ENCODE data around the gene TAF6. TPM values are rescaled to one million over a fixed set of nuclear protein-coding genes. Genes with fewer than 3 reads are reported as not detected.
A peak's percentile ranks its signal among the peaks of the same experiment; 100 is the strongest.

Gene TAF6
- 47.1 TPM for total RNA-seq
- 10 to 100 TPM; 17.9 to 24.5 (median 21.9) TPM for polyA plus RNA-seq

- H3K9me3 ChIP-seq (ENCODE audit: control insufficient read depth in 2 of 2, low read length in 2 of 2): no peaks in the 10 kb centered on the region
- H3K36me3 Mint-ChIP-seq: no peaks in the 10 kb centered on the region
- H3K27ac Mint-ChIP-seq: peak within 1 kb of the TSS; percentile 97 to 100 (median 98)
- H3K27ac ChIP-seq (ENCODE audit: insufficient read depth, low read length, poor library complexity, severe bottlenecking): peak within 1 kb of the TSS; percentile 95
- peaks cover 0 to 32% (median 15%) of the 10 kb centered on the region in 4 donors for H3K4me1 Mint-ChIP-seq
- DNase-seq (peak; percentile 92 to 96 (median 95)), ATAC-seq (ENCODE audit: low read depth in 2 of 2) (peak; percentile 64 to 71)
- H3K27me3 Mint-ChIP-seq: peaks cover 5% of the 10 kb centered on the region
- no peaks in the 10 kb centered on the region for H3K27me3 ChIP-seq (ENCODE audit: control insufficient read depth, insufficient read depth, low read length)
- H3K4me1 ChIP-seq (ENCODE audit: control insufficient read depth, insufficient read depth, low read length, poor library complexity, severe bottlenecking): peaks cover 24% of the 10 kb centered on the region
- H3K4me3 ChIP-seq (ENCODE audit: low read depth, low read length): peak within 1 kb of the TSS; percentile 95
- peak within 1 kb of the TSS; percentile 95 to 99 (median 98) for H3K4me3 Mint-ChIP-seq
- peaks cover 5% of the 10 kb centered on the region for H3K36me3 ChIP-seq (ENCODE audit: control insufficient read depth, insufficient read depth, low read length)
- H3K9me3 Mint-ChIP-seq: no peaks in the 10 kb centered on the region
Measured at GRCh38 chr7:100119072-100119969, at the start of gene TAF6, which contains the start of gene CNPY4. TSS of gene TAF6 (minus strand) at chr7:100119358. CDS start at chr7:100114209, 5,149 bp downstream. TSS of gene CNPY4 (plus strand) at chr7:100119634. CDS start at chr7:100119745, 111 bp downstream.

GRCh38 chr7:100167912-100168323, 48.8 kb upstream of the TAF6 start:
- peak overlapping the region; percentile 85 to 98 (median 91) for H3K4me3 Mint-ChIP-seq
- H3K27ac ChIP-seq (ENCODE audit: insufficient read depth, low read length, poor library complexity, severe bottlenecking): peak overlapping the region; percentile 72
- DNase-seq: no peak
- no peaks in the 10 kb centered on the region for H3K36me3 Mint-ChIP-seq
- H3K4me1 Mint-ChIP-seq: peaks cover 11 to 82% (median 56%) of the 10 kb centered on the region in 4 donors
- H3K9me3 Mint-ChIP-seq: peaks cover 0 to 3% (median 0%) of the 10 kb centered on the region in 7 donors
- peak overlapping the region; percentile 97 to 100 (median 98) for H3K27ac Mint-ChIP-seq
- no peaks in the 10 kb centered on the region for H3K36me3 ChIP-seq (ENCODE audit: control insufficient read depth, insufficient read depth, low read length)
- peaks cover 50% of the 10 kb centered on the region for H3K27me3 Mint-ChIP-seq
- ATAC-seq (ENCODE audit: low read depth in 2 of 2): no peak
- no peaks in the 10 kb centered on the region for H3K9me3 ChIP-seq (ENCODE audit: control insufficient read depth in 2 of 2, low read length in 2 of 2)
- peak overlapping the region; percentile 74 for H3K4me3 ChIP-seq (ENCODE audit: low read depth, low read length)
- H3K4me1 ChIP-seq (ENCODE audit: control insufficient read depth, insufficient read depth, low read length, poor library complexity, severe bottlenecking): peaks cover 89% of the 10 kb centered on the region
- H3K27me3 ChIP-seq (ENCODE audit: control insufficient read depth, insufficient read depth, low read length): no peaks in the 10 kb centered on the region

- H3K4me3 Mint-ChIP-seq: peak overlapping the region; percentile 85 to 98 (median 91)
- peak overlapping the region; percentile 72 for H3K27ac ChIP-seq (ENCODE audit: insufficient read depth, low read length, poor library complexity, severe bottlenecking)
- H3K27me3 Mint-ChIP-seq: peaks cover 50% of the 10 kb centered on the region
- peak overlapping the region; percentile 74 for H3K4me3 ChIP-seq (ENCODE audit: low read depth, low read length)
- no peaks in the 10 kb centered on the region for H3K36me3 ChIP-seq (ENCODE audit: control insufficient read depth, insufficient read depth, low read length)
- H3K36me3 Mint-ChIP-seq: no peaks in the 10 kb centered on the region
- peaks cover 11 to 89% (median 60%) of the 10 kb centered on the region in 4 donors for H3K4me1 Mint-ChIP-seq
- no peaks in the 10 kb centered on the region for H3K9me3 ChIP-seq (ENCODE audit: control insufficient read depth in 2 of 2, low read length in 2 of 2)
- ATAC-seq (ENCODE audit: low read depth in 2 of 2) (no peak), DNase-seq (no peak)
- H3K4me1 ChIP-seq (ENCODE audit: control insufficient read depth, insufficient read depth, low read length, poor library complexity, severe bottlenecking): peaks cover 94% of the 10 kb centered on the region
- peaks cover 0 to 3% (median 0%) of the 10 kb centered on the region in 7 donors for H3K9me3 Mint-ChIP-seq
- peak overlapping the region; percentile 97 to 100 (median 98) for H3K27ac Mint-ChIP-seq
- H3K27me3 ChIP-seq (ENCODE audit: control insufficient read depth, insufficient read depth, low read length): no peaks in the 10 kb centered on the region
Measured at GRCh38 chr7:100166970-100167911, 48.1 kb upstream of the TAF6 start.

- peaks cover 0 to 3% (median 0%) of the 10 kb centered on the region in 7 donors for H3K9me3 Mint-ChIP-seq
- DNase-seq (peak in 2 of 3 donors; percentile 52 to 87), ATAC-seq (ENCODE audit: low read depth in 2 of 2) (peak; percentile 62 to 65)
- Histone ChIP-seq H3K4me1 (ENCODE audit: control insufficient read depth, insufficient read depth, low read length, poor library complexity, severe bottlenecking) (peaks cover 86% of the 10 kb centered on the region), H3K9me3 (ENCODE audit: control insufficient read depth in 2 of 2, low read length in 2 of 2) (no peaks in the 10 kb centered on the region), H3K4me3 (ENCODE audit: low read depth, low read length) (peak overlapping the region; percentile 41), H3K27me3 (ENCODE audit: control insufficient read depth, insufficient read depth, low read length) (no peaks in the 10 kb centered on the region), H3K36me3 (ENCODE audit: control insufficient read depth, insufficient read depth, low read length) (no peaks in the 10 kb centered on the region), H3K27ac (ENCODE audit: insufficient read depth, low read length, poor library complexity, severe bottlenecking) (peak overlapping the region; percentile 72)
- peak overlapping the region; percentile 97 to 100 (median 98) for H3K27ac Mint-ChIP-seq
- no peaks in the 10 kb centered on the region for H3K36me3 Mint-ChIP-seq
- peaks cover 50% of the 10 kb centered on the region for H3K27me3 Mint-ChIP-seq
- H3K4me3 Mint-ChIP-seq: peak overlapping the region; percentile 85 to 98 (median 91)
- peaks cover 11 to 91% (median 63%) of the 10 kb centered on the region in 4 donors for H3K4me1 Mint-ChIP-seq
Measured at GRCh38 chr7:100166317-100166940, 47.3 kb upstream of the TAF6 start.

GRCh38 chr7:100163871-100164270, 44.7 kb upstream of the TAF6 start:
- Mint-ChIP-seq H3K4me1 (peaks cover 11 to 90% (median 58%) of the 10 kb centered on the region in 4 donors), H3K9me3 (peaks cover 0 to 3% (median 0%) of the 10 kb centered on the region in 7 donors), H3K27me3 (peaks cover 33% of the 10 kb centered on the region), H3K4me3 (peak overlapping the region; percentile 67 to 95 (median 86)), H3K27ac (peak overlapping the region; percentile 74 to 86 (median 84)), H3K36me3 (no peaks in the 10 kb centered on the region)
- no peaks in the 10 kb centered on the region for H3K27me3 ChIP-seq (ENCODE audit: control insufficient read depth, insufficient read depth, low read length)
- H3K27ac ChIP-seq (ENCODE audit: insufficient read depth, low read length, poor library complexity, severe bottlenecking): peak overlapping the region; percentile 68
- peak overlapping the region; percentile 66 for H3K4me3 ChIP-seq (ENCODE audit: low read depth, low read length)
- ATAC-seq (ENCODE audit: low read depth in 2 of 2) (no peak), DNase-seq (no peak)
- peaks cover 65% of the 10 kb centered on the region for H3K4me1 ChIP-seq (ENCODE audit: control insufficient read depth, insufficient read depth, low read length, poor library complexity, severe bottlenecking)
- no peaks in the 10 kb centered on the region for H3K36me3 ChIP-seq (ENCODE audit: control insufficient read depth, insufficient read depth, low read length)
- H3K9me3 ChIP-seq (ENCODE audit: control insufficient read depth in 2 of 2, low read length in 2 of 2): no peaks in the 10 kb centered on the region

GRCh38 chr7:100163006-100163531, 43.9 kb upstream of the TAF6 start:
- Mint-ChIP-seq H3K4me3 (peak overlapping the region; percentile 67 to 95 (median 86)), H3K27me3 (peaks cover 25% of the 10 kb centered on the region), H3K36me3 (no peaks in the 10 kb centered on the region), H3K4me1 (peaks cover 11 to 86% (median 50%) of the 10 kb centered on the region in 4 donors), H3K9me3 (peaks cover 0 to 3% (median 0%) of the 10 kb centered on the region in 7 donors), H3K27ac (peak overlapping the region; percentile 84 to 100 (median 86))
- Histone ChIP-seq H3K27me3 (ENCODE audit: control insufficient read depth, insufficient read depth, low read length) (no peaks in the 10 kb centered on the region), H3K4me1 (ENCODE audit: control insufficient read depth, insufficient read depth, low read length, poor library complexity, severe bottlenecking) (peaks cover 60% of the 10 kb centered on the region), H3K36me3 (ENCODE audit: control insufficient read depth, insufficient read depth, low read length) (no peaks in the 10 kb centered on the region), H3K4me3 (ENCODE audit: low read depth, low read length) (peak overlapping the region; percentile 66), H3K27ac (ENCODE audit: insufficient read depth, low read length, poor library complexity, severe bottlenecking) (peak overlapping the region; percentile 68), H3K9me3 (ENCODE audit: control insufficient read depth in 2 of 2, low read length in 2 of 2) (no peaks in the 10 kb centered on the region)
- peak; percentile 35 to 40 for ATAC-seq (ENCODE audit: low read depth in 2 of 2)
- DNase-seq: peak in 2 of 3 donors; percentile 64 to 68

Measured in CD4-positive, CD25-positive, alpha-beta regulatory T cell (primary cell).